HG02678 (cell line): ENCODE data around the gene IL31.

Source experiments
- ATAC-seq: cut with Tn5 transposase; IDR thresholded peaks from one replicate; pipeline ENCODE4 v1.9.1; 2021; ENCODE audit warnings: mild to moderate bottlenecking, moderate library complexity; ENCODE audit not compliant: unreplicated experiment

IL31 gene

DNA sequence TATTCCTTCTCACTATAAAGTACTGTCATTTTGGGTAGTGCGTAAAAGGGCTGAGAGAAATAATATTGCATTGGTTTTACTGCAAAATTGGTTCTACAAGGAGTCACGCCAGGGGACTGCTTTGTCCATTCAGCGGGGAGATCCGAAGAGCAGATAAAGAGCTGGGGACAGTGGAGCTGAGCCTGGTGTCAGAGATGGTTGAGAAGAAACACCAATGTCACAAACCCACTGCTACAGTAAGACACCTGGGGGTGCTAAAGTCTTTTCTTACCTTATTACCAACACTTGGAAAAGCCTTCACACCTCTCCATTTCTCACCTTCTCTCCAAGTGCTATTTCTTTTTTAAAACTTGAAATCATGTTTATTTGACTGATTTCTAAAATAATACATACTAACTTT is 14.1 kb downstream of the IL31 start:
- ATAC-seq = no peak

DNA sequence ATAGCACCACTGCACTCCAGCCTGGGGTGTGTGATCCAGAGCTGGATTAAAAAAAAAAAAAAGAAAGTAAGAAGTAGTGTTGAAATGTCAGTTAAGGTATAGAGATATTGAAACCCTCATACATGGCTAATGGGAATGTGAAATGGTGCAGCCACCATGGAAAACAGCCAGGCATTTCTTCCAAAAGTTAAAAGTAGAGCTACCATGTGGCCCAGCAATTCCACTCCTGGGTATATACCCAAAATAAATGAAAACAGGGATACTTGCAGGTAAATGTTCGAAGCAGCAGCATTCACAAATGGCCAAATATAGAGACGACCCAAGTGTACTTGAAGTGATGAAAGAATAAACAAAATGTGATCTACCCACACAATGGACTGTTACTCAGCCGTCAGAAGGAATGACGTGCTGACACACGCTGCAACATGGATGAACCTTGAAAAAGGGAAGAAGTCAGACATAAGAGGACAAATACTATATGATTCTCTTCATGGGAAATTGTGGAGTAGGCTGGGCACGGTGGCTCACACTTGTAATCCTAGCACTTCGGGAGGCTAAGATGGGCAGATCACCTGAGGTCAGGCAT is 15.2 kb downstream of the IL31 start:
- ATAC-seq = no peak

DNA sequence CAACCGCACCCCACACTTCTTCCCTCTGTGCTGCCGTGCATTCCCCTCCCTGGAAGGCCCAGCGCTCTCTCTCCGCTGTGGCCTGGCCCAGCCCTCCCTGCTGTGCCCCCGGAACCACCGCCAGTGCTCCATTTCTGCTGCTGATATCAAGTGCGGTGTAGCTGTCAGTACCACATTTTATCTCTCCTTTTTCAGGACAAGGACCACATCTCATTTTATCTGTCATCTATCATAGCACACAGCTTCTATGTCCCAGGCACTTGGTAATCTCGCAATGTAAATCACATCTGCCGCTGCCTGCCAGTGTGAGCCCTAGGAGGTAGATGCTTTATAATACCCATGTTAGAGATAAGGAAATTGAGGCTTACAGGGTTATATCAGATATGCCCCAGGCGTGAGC is 18.3 kb downstream of the IL31 start:
- ATAC-seq = no peak

DNA sequence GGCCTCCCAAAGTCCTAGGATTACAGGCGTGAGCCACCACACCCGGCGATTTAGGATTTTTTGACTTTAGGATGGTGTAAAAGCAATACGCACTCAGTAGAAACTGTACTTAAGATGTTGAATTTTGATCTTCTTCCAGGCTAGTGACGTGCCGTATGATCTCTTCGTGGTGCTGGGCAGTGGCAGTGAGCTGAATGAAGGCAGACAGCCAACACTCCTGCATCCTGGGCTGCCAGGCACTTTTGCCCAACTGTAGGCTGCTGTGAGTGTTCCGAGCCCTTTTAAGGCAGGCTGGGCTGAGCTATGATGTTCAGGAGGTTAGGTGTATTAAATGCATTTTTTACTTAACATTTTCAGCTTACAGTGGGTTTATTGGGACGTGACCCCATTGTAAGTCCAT is 21.3 kb downstream of the IL31 start:
- no peak for ATAC-seq

DNA sequence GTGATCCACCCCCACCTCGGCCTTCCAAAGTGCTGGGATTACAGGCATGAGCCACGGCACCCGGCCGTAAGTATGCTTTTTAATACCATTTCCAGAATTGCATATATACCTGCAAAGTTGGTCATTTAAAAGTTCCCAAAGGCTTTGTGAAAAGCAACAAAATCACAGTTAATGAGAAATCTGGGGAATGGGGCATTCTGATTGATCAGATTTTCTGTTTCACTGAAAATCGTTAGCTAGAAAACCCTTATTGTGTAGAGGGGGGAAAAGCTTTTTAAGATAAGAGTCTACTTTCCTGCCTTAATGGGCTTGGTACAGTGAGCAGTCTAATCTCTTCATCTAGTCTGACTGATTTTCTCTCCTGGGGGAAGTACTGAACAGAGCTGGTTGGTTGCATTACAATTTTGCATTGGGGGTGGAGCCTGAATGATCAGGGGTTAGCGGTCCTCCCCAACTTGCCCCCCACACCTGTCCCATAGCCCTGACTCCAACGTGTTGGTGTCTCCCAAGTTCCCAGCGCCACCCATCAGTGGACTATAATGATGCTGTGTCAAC is 23.8 kb downstream of the IL31 start:
- no peak for ATAC-seq

DNA sequence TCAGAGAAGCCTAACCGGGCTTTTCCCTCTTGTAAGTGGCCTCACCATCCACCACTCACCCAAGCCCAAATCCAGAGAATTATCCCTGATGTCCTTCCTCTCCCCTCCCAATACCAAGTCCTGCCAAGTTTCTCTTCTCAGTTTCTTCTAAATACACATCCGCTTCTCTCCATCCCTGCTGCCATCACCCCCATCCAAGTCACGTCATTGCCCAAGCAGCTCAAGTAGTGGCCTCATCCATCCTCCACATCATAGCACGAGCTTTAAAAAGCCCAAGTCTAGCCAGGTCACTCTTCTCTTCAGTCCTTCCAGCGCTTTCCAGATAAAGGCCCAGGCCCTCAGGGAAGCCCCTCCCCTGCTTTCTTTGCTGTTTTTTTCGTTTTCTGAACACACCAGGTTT is 25.4 kb downstream of the IL31 start:
- no peak for ATAC-seq

DNA sequence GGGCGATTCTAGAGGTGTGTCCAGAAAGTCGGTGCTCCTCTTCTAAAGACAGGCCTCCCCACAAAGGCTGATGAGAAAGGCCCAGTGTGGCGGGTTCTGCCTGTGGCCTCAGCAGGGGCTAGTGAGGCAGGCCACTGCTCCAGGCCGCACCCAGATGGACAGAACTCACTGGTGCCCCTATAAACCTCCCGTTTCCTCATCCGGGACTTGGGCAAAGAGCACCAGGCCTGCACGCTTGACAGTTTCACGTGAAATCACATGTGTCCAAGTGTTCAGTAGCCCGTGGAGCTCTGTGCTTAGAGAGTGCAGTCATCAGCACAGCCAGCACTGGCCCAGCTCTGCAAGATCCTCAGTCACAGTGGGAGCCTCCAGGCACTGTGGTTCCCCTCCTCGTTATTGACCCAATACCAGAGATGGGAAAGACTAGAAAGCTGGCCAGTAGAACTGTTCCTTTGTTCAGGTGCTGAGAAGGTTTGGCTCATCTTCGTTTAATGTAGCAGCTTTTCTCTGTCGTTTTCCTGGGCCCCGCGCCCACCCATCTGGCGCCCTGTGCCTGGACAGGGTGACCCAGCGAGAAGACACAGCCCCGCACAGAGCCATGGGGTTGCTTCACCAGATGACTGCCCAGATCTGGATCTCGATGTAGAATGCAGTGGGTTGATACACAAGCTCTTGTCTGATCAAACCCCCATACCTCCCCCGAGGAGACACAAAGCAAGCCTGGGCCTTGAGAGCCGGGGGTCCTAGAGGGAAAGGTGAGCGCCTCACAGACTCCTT is 26.3 kb downstream of the IL31 start:
- no peak for ATAC-seq

DNA sequence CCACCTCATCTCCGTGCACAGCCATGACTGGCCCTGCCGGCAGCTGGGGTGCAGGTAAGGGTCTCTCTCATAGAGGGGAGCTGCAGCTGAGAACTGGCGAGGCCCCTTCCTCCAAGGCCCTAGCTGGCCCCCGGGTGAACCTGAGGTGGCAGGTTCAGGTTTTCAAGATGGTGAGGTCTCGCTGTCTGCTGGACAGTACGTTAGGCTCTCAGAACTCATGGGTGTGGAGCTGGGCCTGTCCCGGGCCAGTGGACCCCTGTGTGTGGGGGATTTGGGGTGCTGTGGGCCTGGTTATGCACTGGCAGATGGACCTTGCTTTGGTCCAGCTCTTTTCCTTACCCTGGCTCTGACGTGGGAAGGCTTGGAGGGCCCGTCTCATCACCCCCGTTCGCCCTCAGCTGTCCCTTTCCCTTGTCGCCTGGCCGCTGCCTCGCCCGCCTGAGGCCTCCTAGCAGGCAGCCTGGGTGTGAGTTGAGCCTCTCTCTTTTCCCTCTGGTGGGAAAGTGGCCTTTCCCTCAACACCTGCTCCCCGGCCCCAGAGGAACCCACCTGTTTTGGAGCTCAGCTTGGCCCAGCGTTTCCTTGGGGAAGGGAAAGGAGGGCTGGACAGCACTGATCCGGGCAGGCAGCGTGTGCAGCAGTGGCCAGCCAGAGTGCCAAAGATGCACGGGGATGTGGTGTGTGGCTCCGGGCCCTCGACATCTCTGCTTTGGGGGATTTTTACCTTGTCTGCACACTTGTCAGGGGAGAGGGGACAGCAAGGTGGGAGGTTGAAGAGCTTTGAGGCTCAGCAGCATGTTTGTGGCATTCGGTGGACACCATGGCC is 28.3 kb downstream of the IL31 start:
- no peak for ATAC-seq

DNA sequence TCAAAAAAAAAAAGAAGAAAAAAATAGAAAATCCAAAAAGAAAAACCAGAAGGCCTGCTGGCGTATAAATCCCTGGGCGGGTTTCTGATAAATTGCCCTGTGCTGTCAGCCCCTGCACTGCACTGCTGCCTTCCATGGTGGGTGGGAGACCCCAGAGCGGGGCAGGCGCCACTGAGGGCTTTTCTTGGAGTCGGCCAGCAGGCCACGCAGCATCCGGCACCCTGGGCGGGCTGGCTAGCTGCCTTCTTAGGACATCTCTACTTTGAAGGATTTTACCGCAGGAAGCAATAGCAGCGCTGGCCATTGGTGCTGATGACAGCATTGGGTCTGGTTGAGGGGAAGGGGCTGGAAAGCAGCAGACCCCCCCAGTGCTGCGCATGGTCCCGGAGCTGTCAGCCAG is 29.1 kb downstream of the IL31 start:
- ATAC-seq = no peak

DNA sequence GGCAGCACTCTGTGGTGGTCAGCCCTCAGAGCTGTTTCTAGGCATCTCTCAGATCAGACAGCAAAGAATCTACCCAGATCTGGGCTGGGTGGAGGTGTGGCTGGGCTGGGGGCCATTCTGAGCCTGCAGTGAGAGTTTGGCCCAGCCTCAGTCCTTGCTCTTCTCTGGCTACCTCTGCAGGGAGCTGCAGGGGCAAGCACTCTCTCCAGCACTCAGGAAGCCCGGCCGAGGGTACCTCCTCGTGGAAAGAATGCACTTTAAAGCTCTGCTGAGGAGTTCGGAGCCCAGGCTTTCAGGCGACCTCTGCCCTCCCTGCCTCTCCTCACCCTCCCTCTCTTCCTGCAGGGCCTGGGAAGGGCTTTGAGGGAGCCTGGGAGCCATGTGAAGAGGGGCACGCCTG is 31.2 kb downstream of the IL31 start:
- no peak for ATAC-seq

DNA sequence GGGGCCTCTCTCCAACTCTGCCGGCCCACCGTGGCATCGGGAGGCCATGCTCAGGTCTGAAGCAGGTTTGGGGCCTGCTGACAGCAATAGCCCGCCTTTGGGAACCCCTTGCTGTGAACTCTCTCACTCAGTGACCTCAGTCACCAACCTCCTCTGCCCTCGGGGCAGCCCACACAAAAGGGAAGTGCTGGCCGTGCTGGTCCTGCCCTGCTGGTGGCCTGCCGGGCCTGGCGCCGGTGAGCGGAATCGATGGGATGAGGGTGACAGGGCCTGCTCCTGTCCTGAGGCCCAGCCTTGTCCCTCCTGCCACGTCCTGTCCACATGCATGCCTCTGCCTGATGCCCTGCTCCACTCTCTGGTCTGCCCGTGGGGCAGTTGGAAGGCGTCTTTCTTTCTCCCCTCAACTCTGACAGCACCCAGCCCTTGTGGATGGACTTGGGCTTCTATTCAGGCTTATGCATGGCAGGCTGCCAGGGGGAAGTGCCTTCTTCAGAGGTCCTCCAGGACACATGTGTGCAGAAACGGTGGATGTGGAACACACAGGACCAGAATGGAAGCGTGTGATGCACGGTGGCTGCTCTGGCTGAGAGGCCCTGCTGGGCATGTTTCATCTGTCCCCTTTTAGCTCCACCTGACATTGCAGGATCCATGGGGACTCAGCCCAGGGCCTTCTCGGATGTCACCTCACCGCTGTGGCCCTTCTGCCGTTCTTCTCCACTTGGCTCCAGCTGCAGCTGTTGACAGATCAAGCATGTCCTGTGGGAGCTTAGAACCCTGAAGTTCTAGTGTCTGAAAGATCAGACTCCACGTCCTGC is 31.9 kb downstream of the IL31 start:
- ATAC-seq = no peak

DNA sequence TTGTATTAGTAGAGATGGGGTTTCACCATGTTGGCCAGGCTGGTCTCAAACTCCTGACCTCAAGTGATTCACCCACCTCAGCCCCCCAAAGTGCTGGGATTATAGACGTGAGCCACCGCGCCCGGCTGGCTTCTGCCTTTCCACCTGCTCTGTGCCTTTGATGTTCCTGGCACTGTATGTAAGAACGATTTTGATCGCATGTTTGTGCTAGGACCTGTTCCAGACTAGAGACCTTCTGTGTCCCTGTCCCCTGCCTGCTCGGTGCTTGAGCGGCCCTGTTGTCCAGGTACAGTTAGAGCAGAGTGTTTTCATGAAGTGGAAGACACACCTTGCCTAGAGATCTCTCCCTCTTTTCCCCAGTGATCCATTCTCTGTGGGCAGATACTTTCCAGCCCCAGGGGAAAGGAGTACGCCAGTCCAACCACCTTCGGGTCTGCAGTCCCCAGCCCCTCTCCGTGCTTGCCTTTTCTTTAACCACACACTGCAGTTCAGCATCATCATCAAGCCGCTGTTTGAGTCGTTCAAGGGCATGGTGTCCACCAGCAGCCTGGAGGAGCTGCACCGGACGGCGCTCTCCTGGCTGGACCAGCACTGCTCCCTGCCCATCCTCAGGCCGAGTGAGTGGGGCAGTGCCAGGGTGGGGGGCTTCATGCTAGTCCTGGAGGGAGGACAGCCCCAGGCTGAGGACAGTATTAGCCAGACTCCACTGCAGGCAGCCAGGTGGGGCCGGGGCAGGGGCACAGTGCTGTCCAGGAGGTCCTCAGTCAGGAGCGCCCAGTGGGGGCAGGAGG is 33.4 kb downstream of the IL31 start:
- ATAC-seq = no peak

DNA sequence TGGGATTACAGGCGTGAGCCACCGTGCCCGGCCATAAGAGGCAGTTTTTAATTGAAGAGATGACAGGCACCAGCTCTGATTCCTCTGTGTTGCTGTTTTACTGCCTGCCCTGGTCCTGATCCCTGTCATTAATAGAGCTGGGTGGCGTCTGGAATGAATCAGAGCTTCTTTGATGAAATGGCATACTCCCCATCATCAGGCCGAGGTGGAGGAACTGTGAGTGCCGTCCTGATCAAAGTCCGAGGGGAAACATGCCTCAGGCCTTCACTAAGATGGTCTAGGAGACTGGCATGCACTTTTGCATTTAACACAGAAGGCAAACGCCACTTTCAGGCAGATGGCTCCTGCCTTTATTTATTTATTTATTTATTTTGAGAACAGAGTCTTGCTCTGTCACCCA is 34.1 kb downstream of the IL31 start:
- no peak for ATAC-seq

DNA sequence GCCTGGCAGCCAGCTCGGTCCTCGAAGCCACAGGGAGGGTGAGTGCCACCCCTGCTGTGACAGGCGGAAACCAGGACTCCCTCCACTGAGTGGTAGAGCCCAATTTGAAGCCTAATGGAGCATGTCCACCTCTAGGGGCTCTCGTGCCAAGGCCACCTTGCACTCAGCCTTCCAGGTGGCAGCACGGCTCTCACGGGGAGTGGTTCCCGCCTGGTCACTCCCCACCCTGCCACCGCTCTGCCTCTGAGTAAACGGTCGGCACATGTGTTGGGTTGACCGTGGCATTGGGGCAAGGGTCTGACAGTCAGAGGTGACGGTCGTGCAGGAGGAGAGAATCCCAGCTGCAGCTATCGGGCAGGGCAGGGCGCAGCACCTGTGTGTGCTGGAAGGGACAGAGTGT is 34.8 kb downstream of the IL31 start:
- ATAC-seq = no peak

DNA sequence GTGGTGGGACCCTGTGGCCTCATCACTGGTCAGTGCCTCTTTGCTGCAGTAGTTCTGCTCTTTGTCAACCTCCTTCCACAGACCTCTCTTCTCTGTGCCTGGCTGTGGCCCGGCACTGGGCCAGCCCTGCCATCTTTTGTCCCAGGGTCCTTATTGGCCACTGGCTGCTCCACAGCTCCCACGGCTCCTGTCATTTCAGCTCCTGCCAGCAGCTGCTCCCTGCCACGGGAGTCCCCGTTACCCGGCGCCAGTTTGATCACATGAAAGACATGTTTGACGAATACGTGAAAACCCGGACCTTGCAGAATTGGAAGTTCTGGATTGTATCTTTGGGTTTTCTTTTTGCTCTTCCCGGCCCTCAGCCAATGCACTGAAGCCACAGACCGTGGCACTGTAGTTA is 35.4 kb downstream of the IL31 start:
- no peak for ATAC-seq

DNA sequence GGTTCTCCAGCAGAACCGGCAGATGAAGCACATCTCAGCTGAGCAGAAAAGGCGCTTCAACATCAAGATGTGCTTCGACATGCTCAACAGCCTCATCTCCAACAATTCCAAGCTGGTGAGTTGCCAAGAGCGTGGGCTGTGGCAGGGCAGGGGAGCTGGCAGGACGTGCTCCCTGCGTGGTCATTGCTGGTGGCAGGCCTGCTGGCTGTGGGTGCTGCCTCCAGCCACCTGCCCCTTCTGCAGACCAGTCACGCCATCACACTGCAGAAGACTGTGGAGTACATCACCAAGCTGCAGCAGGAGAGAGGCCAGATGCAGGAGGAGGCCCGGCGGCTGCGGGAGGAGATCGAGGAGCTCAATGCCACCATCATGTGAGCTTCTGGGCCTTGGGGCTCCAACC is 35.8 kb downstream of the IL31 start:
- ATAC-seq = no peak

DNA sequence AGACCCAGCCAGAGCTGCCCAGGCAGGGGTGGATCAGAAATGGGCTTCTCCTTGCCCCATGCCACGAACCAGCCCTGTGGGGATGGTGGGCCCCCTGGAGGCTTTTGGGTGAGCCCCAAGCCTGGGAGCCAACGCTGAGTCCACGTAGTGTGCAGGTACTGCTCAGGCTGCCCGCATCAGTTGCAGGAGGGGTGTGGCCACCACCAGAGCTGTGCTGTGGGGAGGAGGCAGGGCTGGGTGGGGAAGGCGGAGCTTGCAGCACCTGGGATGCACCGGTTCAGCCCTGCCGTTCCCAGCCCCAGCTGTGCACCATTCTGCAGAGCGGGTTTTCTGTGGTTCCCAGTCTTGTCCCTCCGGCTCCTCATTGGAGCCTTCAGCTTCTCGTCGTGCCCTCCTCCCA is 36.3 kb downstream of the IL31 start:
- no peak for ATAC-seq

DNA sequence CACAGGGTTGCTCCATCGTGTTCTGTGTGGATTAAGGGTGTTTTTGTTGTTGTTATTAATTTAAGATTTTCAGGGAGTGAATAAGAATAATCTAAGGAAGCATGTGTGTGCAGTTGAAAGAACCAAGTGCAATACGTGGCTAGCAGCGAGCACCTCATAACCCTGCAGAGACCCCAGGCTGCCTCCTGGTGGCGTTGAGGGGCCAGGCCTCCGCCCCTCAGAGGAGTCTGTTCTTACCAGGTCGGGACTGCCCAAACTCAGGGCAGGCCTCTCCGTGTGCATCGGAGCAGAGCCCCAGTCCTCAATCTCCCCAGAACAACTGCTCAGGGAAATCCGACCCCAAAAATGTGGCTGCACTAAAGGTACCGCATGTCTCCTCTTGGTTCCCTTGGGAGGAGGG is 36.8 kb downstream of the IL31 start:
- no peak for ATAC-seq

DNA sequence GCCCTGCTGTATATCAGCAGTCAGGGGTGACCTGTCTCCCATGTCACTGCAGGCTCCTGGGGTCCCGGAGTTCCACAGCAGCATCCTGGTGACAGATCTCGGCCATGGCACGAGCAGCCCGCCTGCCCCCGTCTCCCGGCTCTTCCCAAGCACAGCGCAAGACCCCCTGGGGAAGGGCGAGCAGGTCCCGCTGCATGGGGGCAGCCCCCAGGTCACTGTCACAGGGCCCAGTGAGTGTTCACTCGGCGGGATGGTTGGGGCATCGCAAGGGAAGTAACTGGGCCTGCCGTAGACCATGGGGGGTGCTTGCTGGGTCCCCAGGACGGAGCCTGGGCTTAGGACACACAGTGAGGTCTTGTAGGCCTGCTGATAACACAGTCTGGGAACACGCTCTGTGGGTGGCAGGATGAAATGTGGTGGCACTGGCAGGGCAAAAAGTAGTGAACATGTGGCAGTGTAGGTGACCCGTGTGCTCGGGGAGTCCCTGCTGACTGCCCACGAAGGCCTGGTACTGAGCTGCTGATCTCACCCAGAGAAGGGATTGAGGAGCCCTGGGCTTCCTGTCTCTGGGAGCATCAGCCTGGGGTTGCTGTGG is 38.5 kb downstream of the IL31 start:
- no peak for ATAC-seq
